H1 (cell line): ENCODE measurements around the gene ATF7. TPM values are rescaled to one million over a fixed set of nuclear protein-coding genes. Genes with fewer than 3 reads are reported as not detected.

Experiments
- CTCF ChIA-PET: fragments of 300-600 bp; sonication (Branson Sonifier 250); formaldehyde crosslinking; loops from one replicate; lab custom pipeline; 2021; ENCODE audit not compliant: partially characterized antibody; lab: Charles Lee
- POLR2A ChIA-PET: fragments of 300-600 bp; sonication (Branson Sonifier 250); formaldehyde crosslinking; loops from one replicate; lab custom pipeline; 2021; ENCODE audit warnings: inconsistent platforms; ENCODE audit not compliant: partially characterized antibody; lab: Charles Lee
- DNase-seq, 2 experiments: peaks; one replicate each; pipeline versions ENCODE4 v3.0.0 to v3.0.0-alpha.2; 2010 to 2022; ENCODE audit warnings: low spot score in 2 of 2, low read depth in 1 of 2, mixed read lengths in 1 of 2
- FAIRE-seq: peaks from 2 replicates; lab custom pipeline; 2011; peaks lifted over from hg19 to GRCh38; lab: Jason Lieb, UNC
- H2AFZ ChIP-seq: 2 replicates; pipeline ENCODE4 v1.8.1; 2012; ENCODE audit warnings: low read length, inconsistent platforms
- H2AK5ac ChIP-seq: 2 replicates; pipeline ENCODE4 v1.6.1; 2013; ENCODE audit warnings: low read depth, low read length
- H2BK120ac ChIP-seq: replicated peaks from 2 replicates; pipeline ENCODE3; 2013; ENCODE audit warnings: low read depth, low read length, inconsistent platforms
- H2BK12ac ChIP-seq: 2 replicates; pipeline ENCODE4 v1.6.1; 2013; ENCODE audit warnings: low read depth, low read length
- H2BK15ac ChIP-seq: 2 replicates; pipeline ENCODE4 v1.6.1; 2013; ENCODE audit warnings: low read length
- H2BK20ac ChIP-seq: 2 replicates; pipeline ENCODE4 v1.6.1; 2013; ENCODE audit warnings: low read length
- H2BK5ac ChIP-seq: 2 replicates; pipeline ENCODE4 v1.6.1; 2013; ENCODE audit warnings: low read depth, low read length
- H3K14ac ChIP-seq: 2 replicates; pipeline ENCODE4 v1.6.1; 2013; ENCODE audit warnings: inconsistent platforms; ENCODE audit not compliant: insufficient read length
- H3K18ac ChIP-seq: 2 replicates; pipeline ENCODE4 v1.6.1; 2013; ENCODE audit warnings: low read length; ENCODE audit errors: extremely low read depth
- H3K23ac ChIP-seq: 2 replicates; pipeline ENCODE4 v1.6.1; 2013; ENCODE audit warnings: inconsistent platforms; ENCODE audit not compliant: insufficient read length
- H3K23me2 ChIP-seq: 2 replicates; pipeline ENCODE4 v1.6.1; 2013; ENCODE audit warnings: low read depth, low read length
- H3K27ac ChIP-seq: 2 replicates; pipeline ENCODE4 v1.6.1; 2011; ENCODE audit warnings: low read depth, low read length, inconsistent platforms
- H3K27me3 ChIP-seq, 4 experiments: replicated peaks in 1 of 4; 1 replicate in 1 of 4; 2 replicates in 3 of 4; pipeline versions ENCODE4 v1.6.1 to v1.8.1; 2011 to 2013; ENCODE audit warnings: low read length in 3 of 4, mild to moderate bottlenecking in 3 of 4, inconsistent platforms in 2 of 4, mixed read lengths in 2 of 4, moderate library complexity in 1 of 4; ENCODE audit not compliant: control insufficient read depth in 3 of 4, insufficient read depth in 3 of 4; ENCODE audit errors: extremely low read depth in 1 of 4
- H3K36me3 ChIP-seq, 4 experiments: 2 replicates each; pipeline versions ENCODE4 v1.6.1 to v1.8.1; 2011 to 2013; ENCODE audit warnings: mild to moderate bottlenecking in 4 of 4, low read length in 3 of 4, moderate library complexity in 2 of 4, control low read depth in 1 of 4, inconsistent platforms in 1 of 4; ENCODE audit not compliant: insufficient read depth in 4 of 4, control insufficient read depth in 2 of 4
- H3K4ac ChIP-seq: replicated peaks from 2 replicates; pipeline ENCODE3; 2013; ENCODE audit warnings: low read length, low read depth, mixed read lengths, inconsistent platforms; ENCODE audit not compliant: insufficient read length
- H3K4me1 ChIP-seq, 4 experiments: replicated peaks in 1 of 4; 1 replicate in 1 of 4; 2 replicates in 3 of 4; pipeline versions ENCODE4 v1.6.1 to v1.8.1; 2011 to 2013; ENCODE audit warnings: low read length in 3 of 4, inconsistent platforms in 2 of 4, mixed read lengths in 1 of 4; ENCODE audit not compliant: insufficient read depth in 4 of 4, control insufficient read depth in 3 of 4
- H3K4me2 ChIP-seq, 2 experiments: 2 replicates each; pipeline versions ENCODE4 v1.6.1 to v1.8.1; 2011 to 2013; ENCODE audit warnings: low read depth in 2 of 2, low read length in 2 of 2, control low read depth in 1 of 2, inconsistent platforms in 1 of 2, mild to moderate bottlenecking in 1 of 2; ENCODE audit not compliant: insufficient read depth in 1 of 2
- H3K4me3 ChIP-seq, 4 experiments: fragments of 200-600, 300-600 bp in 1 of 4; sonication (generic), shearing (Covaris generic), sonication (Bioruptor Twin) in 1 of 4; 2 replicates each; pipeline versions ENCODE4 v1.5.1 to v1.8.1; 2011 to 2016; ENCODE audit warnings: low read length in 4 of 4, low read depth in 3 of 4, control low read depth in 2 of 4, inconsistent platforms in 2 of 4, mild to moderate bottlenecking in 2 of 4, mixed read lengths in 1 of 4, moderate library complexity in 1 of 4; ENCODE audit not compliant: insufficient read depth in 2 of 4; ENCODE audit errors: extremely low read depth in 1 of 4
- H3K56ac ChIP-seq: replicated peaks from 2 replicates; pipeline ENCODE3; 2013; ENCODE audit warnings: low read depth, mild to moderate bottlenecking, mixed read lengths, low read length, inconsistent platforms; ENCODE audit not compliant: insufficient read length
- H3K79me1 ChIP-seq: 2 replicates; pipeline ENCODE4 v1.6.1; 2013; ENCODE audit warnings: low read depth, low read length, control low read depth
- H3K79me2 ChIP-seq, 2 experiments: 2 replicates each; pipeline versions ENCODE4 v1.6.1 to v1.8.1; 2012 to 2013; ENCODE audit warnings: low read length in 2 of 2, mild to moderate bottlenecking in 2 of 2, inconsistent platforms in 1 of 2; ENCODE audit not compliant: insufficient read depth in 2 of 2, control insufficient read depth in 1 of 2
- H3K9ac ChIP-seq, 4 experiments: replicated peaks in 1 of 4; 1 replicate in 1 of 4; 2 replicates in 3 of 4; pipeline versions ENCODE4 v1.6.1 to v1.8.1; 2011 to 2013; ENCODE audit warnings: low read depth in 3 of 4, low read length in 3 of 4, control low read depth in 2 of 4, mild to moderate bottlenecking in 2 of 4, moderate library complexity in 2 of 4, inconsistent platforms in 1 of 4; ENCODE audit errors: extremely low read depth in 1 of 4
- H3K9me3 ChIP-seq, 2 experiments: 2 replicates each; pipeline versions ENCODE4 v1.6.1 to v1.8.1; 2012 to 2013; ENCODE audit warnings: mild to moderate bottlenecking in 2 of 2, moderate library complexity in 2 of 2, control low read depth in 1 of 2, inconsistent platforms in 1 of 2, low read depth in 1 of 2, low read length in 1 of 2, mixed read lengths in 1 of 2; ENCODE audit not compliant: insufficient read depth in 2 of 2
- H4K20me1 ChIP-seq, 2 experiments: replicated peaks in 1 of 2; 2 replicates each; pipeline versions ENCODE3 to v1.8.1; 2011 to 2013; ENCODE audit warnings: inconsistent platforms in 2 of 2, low read length in 2 of 2, mild to moderate bottlenecking in 1 of 2; ENCODE audit not compliant: insufficient read depth in 2 of 2, control insufficient read depth in 1 of 2
- H4K5ac ChIP-seq: 2 replicates; pipeline ENCODE4 v1.6.1; 2013; ENCODE audit warnings: low read length, low read depth, mixed read lengths, inconsistent platforms; ENCODE audit not compliant: insufficient read length
- H4K8ac ChIP-seq: 2 replicates; pipeline ENCODE4 v1.8.0; 2013; ENCODE audit warnings: mild to moderate bottlenecking, moderate library complexity, low read length, inconsistent platforms; ENCODE audit not compliant: insufficient read depth; ENCODE audit errors: extremely low read depth
- H4K91ac ChIP-seq: replicated peaks from 2 replicates; pipeline ENCODE3; 2013; ENCODE audit warnings: low read length, mixed read lengths, inconsistent platforms; ENCODE audit not compliant: insufficient read length
- ASH2L ChIP-seq: fragments of 200-600, 300-600 bp; sonication (generic); IDR thresholded peaks from one replicate; pipeline ENCODE4 v1.7.1; 2017; ENCODE audit warnings: low read length
- CHD2 ChIP-seq: IDR thresholded peaks from 2 replicates; pipeline ENCODE4 v1.6.1; 2012; ENCODE audit warnings: low read length, improper control_type of control experiment
- POLR2A ChIP-seq, 2 experiments: IDR thresholded peaks; 1 replicate in 1 of 2; 2 replicates in 1 of 2; pipeline ENCODE4 v1.6.1; 2011; ENCODE audit warnings: low read depth in 2 of 2, low read length in 2 of 2, mild to moderate bottlenecking in 2 of 2; ENCODE audit errors: control extremely low read depth in 1 of 2
- POLR2AphosphoS5 ChIP-seq: IDR thresholded peaks from 2 replicates; pipeline ENCODE4 v1.6.1; 2011; ENCODE audit warnings: low read depth, low read length
- RFX5 ChIP-seq: IDR thresholded peaks from 2 replicates; pipeline ENCODE4 v1.6.1; 2011; ENCODE audit warnings: low read depth, low read length, improper control_type of control experiment, borderline replicate concordance
- USF2 ChIP-seq: IDR thresholded peaks from 2 replicates; pipeline ENCODE4 v1.6.1; 2011; ENCODE audit warnings: low read length, improper control_type of control experiment
- WGBS, 2 experiments: shearing (Covaris generic) in 1 of 2; methylation state at CpG; one replicate each; pipeline versions ENCODE4 v1.1.6 to v1.1.7; 2013 to 2015; ENCODE audit warnings: low lambda C conversion rate in 2 of 2, mixed read lengths in 2 of 2, inconsistent platforms in 1 of 2, low coverage in 1 of 2, missing lambda C conversion rate in 1 of 2; ENCODE audit not compliant: insufficient replicate concordance in 2 of 2, insufficient coverage in 1 of 2, insufficient read length in 1 of 2; ENCODE audit errors: extremely low coverage in 1 of 2, missing lambda C conversion rate in 1 of 2; 5-methylcytosine and 5-hydroxymethylcytosine counted together
- polyA plus RNA-seq, 7 experiments: library from polyadenylated mRNA; depleted of rRNA in 3 of 7; stranded (reverse) in 5 of 7; unstranded in 2 of 7; fragments of >200 nt in 5 of 7; fragments of 200-250 nt in 2 of 7; gene quantifications; 1 replicate in 5 of 7; 2 replicates in 1 of 7; 4 replicates in 1 of 7; pipeline versions ENCODE4 v1.2.1 to v1.2.3, GENCODE V29; 2011 to 2013; ENCODE audit warnings: missing spikeins in 2 of 7, mixed read lengths in 2 of 7
- total RNA-seq: library from RNA; stranded (reverse); fragmentation: NEBNext Ultra II Directional; extraction: Animal tissue kit (Norgen Biotek cat#: 25700); gene quantifications from 2 replicates; pipeline ENCODE4 v1.2.1, GENCODE V29; 2021

ATF7 gene
- total and polyA plus RNA-seq, 2 of the 8 experiments (the other 6 are each of a cell fraction or from before 2014, with no cell fraction given), result 10.1 to 16.6 TPM

DNA sequence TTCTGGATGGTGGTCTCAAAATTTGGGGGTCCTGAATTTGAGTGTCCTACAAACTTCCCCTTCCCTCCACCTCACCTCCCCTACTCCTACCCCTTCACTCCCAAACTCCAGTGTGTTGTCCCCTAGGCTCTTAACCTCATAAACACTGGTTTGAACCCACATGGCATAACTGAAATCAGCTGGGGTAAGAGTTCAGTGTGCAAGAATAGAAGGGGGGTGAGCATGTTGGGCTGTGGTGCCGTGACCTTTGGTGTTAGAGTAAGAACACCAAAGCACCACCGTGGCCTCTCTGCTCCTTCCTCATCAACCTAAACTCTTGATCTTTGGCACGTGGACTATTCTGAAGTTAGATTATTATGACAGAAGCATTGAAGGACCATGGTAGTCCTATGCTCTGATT is 163.2 kb downstream of the ATF7 start:
- Histone ChIP-seq H2BK12ac (no peak overlapping the region), H4K8ac (no peak overlapping the region), H3K27ac (no peak overlapping the region), H2AFZ (no peak overlapping the region), H4K91ac (no peak overlapping the region), H3K4me1 (peaks cover 0 to 10% (median under 1%) of the 10 kb centered on the region in 4 experiments; a peak in 3 of 7 replicates), H3K4ac (no peak overlapping the region), H3K27me3 (no peaks in the 10 kb centered on the region), H3K9ac (peak overlapping the region in 1 of 4 experiments; percentile 37; a peak in 2 of 7 replicates), H4K20me1 (peaks cover 37 to 48% of the 10 kb centered on the region in 2 experiments), H3K14ac (no peak overlapping the region), H3K56ac (no peak overlapping the region), H3K4me2 (no peak overlapping the region), H3K4me3 (no peak overlapping the region), H3K18ac (no peak overlapping the region), H3K9me3 (no peaks in the 10 kb centered on the region), H2AK5ac (no peak overlapping the region), H3K79me2 (peaks cover 0 to 82% of the 10 kb centered on the region in 2 experiments; a peak in 3 of 4 replicates), H3K36me3 (peaks cover 86 to 100% (median 94%) of the 10 kb centered on the region in 4 experiments), H2BK120ac (no peak overlapping the region), H3K23me2 (no peaks in the 10 kb centered on the region; the same call in 1 of the 2 replicates), H4K5ac (no peak overlapping the region), H2BK20ac (no peak overlapping the region), H2BK5ac (no peak overlapping the region), H3K23ac (no peak overlapping the region), H3K79me1 (peaks cover 4% of the 10 kb centered on the region), H2BK15ac (no peak overlapping the region)
- FAIRE-seq, result no peak
- DNase-seq, result no peak
- WGBS, 2 experiments, result 97% methylated on average over 3 of the region's 3 CpGs; no CpG with 5 or more reads in 1 of the 2 experiments
- ChIA-PET POLR2A (interaction anchor here (1.4 to 67.0 kb wide), 4 partner anchors 5 to 153 kb away, joined by 3 to 3397 read pairs (median 1700); partner anchors contain the start of genes MAP3K12, NPFF, PCBP2 and PRR13), CTCF (interaction anchor here (1.1 to 6.4 kb wide), 3 partner anchors 12 to 135 kb away, joined by 3 to 57 read pairs (median 13); no protein-coding TSS in a partner anchor)
- TF ChIP-seq POLR2A (IDR thresholded peaks at IDR 0.05; ENCODE audit: control extremely low read depth in 1 of 2, low read depth in 2 of 2, low read length in 2 of 2) (peak in 1 of 2 experiments; percentile 26; a peak in 2 of 3 replicates), USF2 (no peak), POLR2AphosphoS5 (peak; percentile 68), RFX5 (no peak), CHD2 (no peak), ASH2L (no peak)
